ENCODE data around the gene DKKL1. TPM values are rescaled to one million over a fixed set of nuclear protein-coding genes. Genes with fewer than 3 reads are reported as not detected.

The DKKL1 gene
- total RNA-seq (1 to 10 TPM in 2 of 4 donors, not detected in 2; 1.8 to 2.0 TPM), polyA plus RNA-seq (1 to 10 TPM in 1 of 3 donors, under 1 TPM in 1, not detected in 1; 0.17 to 3.6 TPM)

GRCh38 chr19:49363268-49364082 is at the start of gene DKKL1:
Gene DKKL1 (plus strand): TSS chr19:49363877. CDS start chr19:49363999, 122 bp downstream.
- intact Hi-C loops (cut with DNase I): loop anchor here (1.0 kb wide), 1 partner anchor 80 kb away; no protein-coding TSS in a partner anchor
- Histone ChIP-seq H3K36me3 (peaks cover 0 to 14% (median 6%) of the 10 kb centered on the region in 4 donors), H3K4me3 (peak within 1 kb of the TSS; percentile 76 to 92 (median 85)), H3K27me3 (no peaks in the 10 kb centered on the region), H3K4me1 (peaks cover 0 to 34% (median 20%) of the 10 kb centered on the region in 4 donors), H3K9me3 (no peaks in the 10 kb centered on the region), H3K27ac (peak within 1 kb of the TSS; percentile 93 to 98 (median 96))
- TF ChIP-seq CTCF (IDR thresholded peaks at IDR 0.05) (peak in 1 of 4 experiments; percentile 21), POLR2A (IDR thresholded peaks at IDR 0.05) (peak; percentile 78 to 84), POLR2AphosphoS5 (IDR thresholded peaks at IDR 0.05) (peak; percentile 91 to 95 (median 94)), EP300 (IDR thresholded peaks at IDR 0.05) (peak in 1 of 4 donors; percentile 10)
- WGBS, 2 donors: 1 to 3% methylated on average over 46 of the region's 46 CpGs
- peak; percentile 100 for DNase-seq

GRCh38 chr19:49315111-49315510 is 48.6 kb upstream of the DKKL1 start:
- 42 to 78% methylated on average over 1 of the region's 1 CpG for WGBS, 2 donors
- no peaks in the 10 kb centered on the region for H3K27me3 ChIP-seq
- TF ChIP-seq POLR2AphosphoS5 (IDR thresholded peaks at IDR 0.05) (no peak), CTCF (IDR thresholded peaks at IDR 0.05) (no peak), EP300 (IDR thresholded peaks at IDR 0.05) (no peak), POLR2A (IDR thresholded peaks at IDR 0.05) (no peak)
- no peak overlapping the region for H3K4me3 ChIP-seq
- no peak overlapping the region for H3K27ac ChIP-seq
- intact Hi-C loops (cut with DNase I): no loop called here
- H3K4me1 ChIP-seq: no peaks in the 10 kb centered on the region
- DNase-seq: no peak
- H3K9me3 ChIP-seq: no peaks in the 10 kb centered on the region
- H3K36me3 ChIP-seq: peaks cover 0 to 11% (median 0%) of the 10 kb centered on the region in 4 donors

- no peak for DNase-seq
- Histone ChIP-seq H3K27ac (no peak overlapping the region), H3K9me3 (no peaks in the 10 kb centered on the region), H3K4me3 (no peak overlapping the region), H3K27me3 (no peaks in the 10 kb centered on the region), H3K36me3 (no peaks in the 10 kb centered on the region), H3K4me1 (no peaks in the 10 kb centered on the region)
- intact Hi-C loops (cut with DNase I): no loop called here
- TF ChIP-seq POLR2A (IDR thresholded peaks at IDR 0.05) (no peak), CTCF (IDR thresholded peaks at IDR 0.05) (no peak), EP300 (IDR thresholded peaks at IDR 0.05) (no peak), POLR2AphosphoS5 (IDR thresholded peaks at IDR 0.05) (no peak)
Observed at GRCh38 chr19:49316284-49316683, 47.4 kb upstream of the DKKL1 start.

GRCh38 chr19:49318296-49318695 is 45.4 kb upstream of the DKKL1 start:
- H3K4me3 ChIP-seq: no peak overlapping the region
- TF ChIP-seq POLR2AphosphoS5 (IDR thresholded peaks at IDR 0.05) (no peak), CTCF (IDR thresholded peaks at IDR 0.05) (no peak), EP300 (IDR thresholded peaks at IDR 0.05) (no peak), POLR2A (IDR thresholded peaks at IDR 0.05) (no peak)
- intact Hi-C loops (cut with DNase I): no loop called here
- H3K27ac ChIP-seq: no peak overlapping the region
- no peaks in the 10 kb centered on the region for H3K36me3 ChIP-seq
- H3K9me3 ChIP-seq: no peaks in the 10 kb centered on the region
- no peaks in the 10 kb centered on the region for H3K27me3 ChIP-seq
- H3K4me1 ChIP-seq: no peaks in the 10 kb centered on the region
- DNase-seq: no peak
